HG02642 (cell line): Measurements from ENCODE around the gene MAP3K7.
A peak's percentile ranks its signal among the peaks of the same experiment; 100 is the strongest.

Source experiments
- ATAC-seq: cut with Tn5 transposase; IDR thresholded peaks from one replicate; pipeline ENCODE4 v1.9.1; 2021; ENCODE audit warnings: mild to moderate bottlenecking; ENCODE audit not compliant: unreplicated experiment, poor library complexity

Gene MAP3K7

DNA sequence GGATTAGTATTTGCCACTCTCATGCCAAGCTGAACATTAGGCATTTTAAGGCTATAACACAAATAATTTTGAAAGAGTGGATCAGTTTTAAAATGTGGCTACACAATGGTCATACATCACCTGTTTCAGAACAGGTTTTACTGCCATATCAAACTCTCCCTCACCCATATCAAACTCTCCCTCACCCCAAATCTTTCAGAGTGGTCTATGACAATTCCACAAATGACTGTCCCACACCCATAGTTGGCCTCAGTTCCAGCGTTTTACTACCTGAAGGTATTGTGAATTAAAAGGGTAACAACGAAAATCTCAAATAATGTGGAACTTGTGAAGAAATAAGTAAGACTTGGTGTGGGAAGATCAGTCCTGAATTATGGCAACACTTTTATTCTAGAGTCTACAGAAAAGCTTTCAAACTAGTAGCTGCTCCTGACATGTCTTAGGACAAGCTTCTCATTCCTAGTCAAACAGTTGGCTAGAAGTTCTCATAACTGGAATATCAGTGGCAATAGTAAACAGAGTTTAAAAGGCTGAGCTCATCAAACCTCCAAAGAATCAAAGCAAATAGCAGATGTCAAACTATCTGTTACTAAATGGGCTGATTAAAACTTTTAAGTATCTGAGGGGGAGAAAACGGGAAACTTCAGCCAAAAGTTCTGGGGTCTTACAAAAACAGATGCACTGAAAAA is 52.4 kb downstream of the MAP3K7 start:
- no peak for ATAC-seq

DNA sequence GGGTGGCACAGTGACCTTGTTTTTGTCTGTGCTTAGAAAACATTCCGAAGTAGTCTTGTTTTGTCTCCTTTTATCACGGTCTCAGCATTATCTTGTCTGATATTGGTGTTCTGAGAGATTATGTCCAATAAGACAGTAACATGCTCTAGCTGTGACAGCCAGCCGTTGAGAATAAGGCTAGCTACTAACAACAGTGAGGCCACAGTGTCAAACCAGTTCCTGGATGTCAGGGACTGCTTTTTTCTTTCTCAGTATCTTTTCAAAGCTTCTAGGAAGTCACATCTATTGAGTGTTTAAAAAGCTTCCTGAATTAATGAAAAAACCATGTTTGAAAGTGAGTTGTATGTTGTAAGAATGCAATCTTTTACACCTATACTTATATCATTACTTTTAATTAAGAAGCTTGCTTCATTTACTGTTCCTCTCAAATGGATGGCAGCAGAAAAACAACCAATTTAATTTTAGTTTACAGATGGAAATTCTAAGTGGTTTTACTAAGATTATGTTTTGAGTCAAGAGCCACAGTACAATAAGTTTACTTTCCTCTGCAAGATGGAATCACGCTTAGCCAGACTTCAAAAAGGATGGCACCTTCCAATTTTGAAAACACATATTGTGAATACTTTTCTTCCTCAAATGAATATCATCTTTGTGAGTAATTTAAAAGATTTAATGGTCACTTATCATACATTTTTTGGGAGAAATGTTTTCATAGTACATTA is 53.1 kb downstream of the MAP3K7 start:
- no peak for ATAC-seq

DNA sequence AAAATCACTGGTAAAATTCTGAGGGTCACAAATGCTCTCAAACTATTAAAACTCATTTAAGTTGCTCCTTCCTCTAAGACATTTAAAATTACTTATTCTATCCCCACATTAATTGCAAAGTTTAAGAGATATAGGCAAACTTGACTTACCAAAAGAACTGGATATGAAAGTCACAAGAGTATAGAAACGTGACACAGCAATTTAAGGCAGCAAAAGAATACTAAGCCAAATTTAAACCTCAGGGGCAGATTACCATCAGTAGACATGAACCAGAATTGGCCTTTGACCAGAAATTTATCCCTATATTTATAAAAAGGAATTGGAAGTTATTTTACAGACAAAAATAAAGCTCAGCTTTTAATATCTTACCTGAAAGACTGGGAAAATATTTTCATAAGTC is 56.0 kb downstream of the MAP3K7 start:
- no peak for ATAC-seq

DNA sequence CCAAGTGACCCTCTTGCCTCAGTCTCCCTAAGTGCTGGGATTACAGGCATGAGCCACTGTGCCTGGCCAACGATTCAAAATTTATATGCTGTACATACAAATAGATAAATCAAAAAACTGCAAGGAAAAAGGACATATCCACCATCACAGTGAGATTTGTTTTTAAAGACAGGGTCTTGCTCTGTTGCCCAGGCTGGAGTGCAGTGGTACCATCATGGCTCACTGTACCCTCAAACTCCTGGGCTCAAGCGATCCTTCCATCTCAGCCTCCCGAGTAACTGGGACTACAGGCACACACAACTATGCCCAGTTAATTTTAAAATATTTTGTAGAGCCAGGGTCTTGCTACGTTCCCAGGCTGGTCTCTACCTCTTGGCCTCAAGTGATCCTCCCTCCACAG is 61.5 kb downstream of the MAP3K7 start:
- no peak for ATAC-seq

DNA sequence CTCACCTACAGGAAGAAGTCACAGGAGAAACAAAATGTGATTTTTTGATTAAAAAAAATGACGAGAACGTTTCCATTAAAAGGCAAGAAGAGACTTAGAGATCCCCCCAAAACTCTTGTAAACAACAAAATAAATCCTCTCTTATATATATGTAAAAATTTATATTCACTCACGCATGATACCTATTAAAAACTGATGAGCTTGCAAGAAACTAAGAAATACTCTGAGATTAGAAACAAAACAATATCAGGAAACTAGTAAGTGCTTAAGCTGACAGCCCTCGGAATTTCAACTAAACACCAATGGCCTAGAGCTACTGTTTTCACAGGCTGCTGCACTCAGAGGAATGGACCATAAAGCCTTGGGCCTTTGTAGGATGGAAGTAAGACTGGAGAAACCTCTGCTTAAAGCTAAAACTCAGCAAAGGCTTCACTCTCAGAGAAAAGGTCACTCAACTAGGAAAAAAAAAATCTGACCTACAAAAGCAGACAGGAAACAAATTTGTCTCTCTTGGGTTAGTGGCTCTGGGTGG is 63.0 kb downstream of the MAP3K7 start:
- ATAC-seq = no peak

DNA sequence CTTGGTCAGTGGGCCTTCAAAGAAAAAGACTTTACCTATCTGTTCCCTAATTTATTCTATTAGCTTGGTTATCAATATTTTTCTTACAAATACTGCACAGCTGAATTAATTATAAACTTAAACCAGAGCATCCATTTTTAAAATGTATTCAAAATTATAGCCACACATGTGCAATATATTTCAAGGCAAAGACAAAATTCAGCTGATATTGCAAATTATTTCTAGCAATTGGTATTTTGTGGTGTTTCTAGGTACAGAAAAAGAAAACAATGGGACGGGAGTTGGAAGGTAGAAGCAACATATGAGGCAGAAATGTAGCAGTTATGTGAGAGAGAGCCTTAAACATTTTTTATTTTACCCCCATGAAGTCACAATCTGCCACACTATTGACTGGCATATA is 64.9 kb downstream of the MAP3K7 start:
- ATAC-seq = no peak

DNA sequence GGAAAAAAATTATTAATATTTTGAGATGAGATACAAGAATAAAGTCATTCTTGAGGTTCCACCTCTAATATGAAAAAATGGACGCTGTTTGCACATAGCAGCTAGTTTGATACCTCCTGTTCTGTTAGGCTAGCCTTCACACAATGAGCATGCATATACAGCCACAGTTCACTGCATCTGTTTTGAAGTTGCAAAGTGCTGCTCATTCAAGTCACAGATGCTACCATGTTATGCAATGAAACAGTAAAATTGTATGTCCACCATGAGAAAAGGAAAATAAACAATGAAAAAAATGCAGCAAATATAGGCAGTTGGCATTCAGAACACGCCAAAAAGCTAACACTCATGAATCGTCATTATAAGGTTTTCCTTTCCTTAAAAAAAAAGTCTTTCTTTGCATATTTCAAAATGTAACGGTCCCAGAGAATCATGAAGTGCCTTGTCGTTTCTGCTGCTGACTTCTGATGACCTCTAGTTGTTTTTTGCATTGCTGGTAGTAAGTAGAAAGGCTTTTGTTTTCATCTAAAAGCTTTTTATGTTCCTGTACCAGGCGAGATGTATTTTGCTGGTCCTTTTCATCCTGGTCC is 70.7 kb downstream of the MAP3K7 start:
- ATAC-seq = no peak

DNA sequence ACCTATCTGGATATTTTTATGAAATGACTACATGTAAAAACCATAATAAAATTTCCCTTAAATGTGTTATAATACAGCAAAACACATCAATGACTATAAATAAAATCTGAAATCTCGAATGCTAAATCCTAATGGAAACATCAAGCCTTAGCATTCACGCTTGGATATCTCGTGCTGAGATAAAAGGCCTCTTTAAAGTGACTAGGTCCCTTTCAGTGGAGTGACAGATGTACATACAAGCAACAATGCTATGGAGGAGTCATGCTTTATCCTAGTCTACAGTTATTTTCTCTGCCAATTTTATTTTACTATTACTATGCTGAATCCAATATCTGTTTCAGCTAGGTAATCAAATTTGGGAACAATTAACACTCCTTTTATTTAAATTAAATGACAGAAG is 72.4 kb downstream of the MAP3K7 start:
- no peak for ATAC-seq

DNA sequence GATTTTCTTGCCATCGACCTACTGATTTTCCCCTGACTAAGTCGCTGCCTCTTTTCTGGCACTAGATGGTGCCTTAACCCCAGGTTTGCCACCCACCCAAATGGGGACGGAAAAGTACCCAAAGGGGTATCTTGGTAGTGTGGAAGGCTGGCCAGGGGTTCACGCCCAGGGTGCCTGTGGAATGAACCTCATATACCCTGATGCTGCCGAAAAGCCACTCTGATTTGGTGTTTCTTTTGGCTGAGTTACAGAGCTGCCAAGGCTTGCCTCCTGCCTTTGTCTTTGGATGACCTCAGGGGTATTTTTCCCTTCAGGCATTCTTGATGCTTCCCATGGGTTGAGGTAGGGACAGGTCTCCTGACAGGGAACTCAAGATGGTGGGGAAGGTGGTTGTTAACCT is 78.1 kb downstream of the MAP3K7 start:
- no peak for ATAC-seq

DNA sequence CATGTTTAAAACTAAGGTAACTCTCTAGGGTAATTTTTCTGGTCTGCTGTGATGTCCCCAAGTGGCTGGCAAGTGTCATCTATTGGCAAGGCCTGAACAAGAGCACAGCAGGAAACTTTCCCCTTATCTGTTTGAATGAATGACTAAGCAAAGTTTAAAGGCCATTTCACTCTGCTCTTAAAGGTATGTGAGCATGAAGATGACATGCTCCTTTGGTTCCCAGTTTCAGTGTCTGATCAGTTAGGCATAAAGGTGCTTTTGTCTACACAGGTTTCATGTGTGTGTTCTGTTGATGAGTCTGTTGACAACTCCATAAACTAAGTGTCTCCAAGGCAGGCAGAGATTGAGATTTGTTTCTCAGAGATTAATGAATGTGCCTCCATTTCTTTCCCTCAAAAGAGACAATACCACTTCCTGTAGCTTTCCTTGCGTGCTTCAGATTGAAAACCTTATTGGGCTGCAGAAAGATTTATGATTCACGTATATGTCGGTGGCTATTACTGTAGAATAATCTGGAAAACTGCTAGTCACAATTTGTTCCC is 83.9 kb downstream of the MAP3K7 start:
- peak; percentile 69 for ATAC-seq

DNA sequence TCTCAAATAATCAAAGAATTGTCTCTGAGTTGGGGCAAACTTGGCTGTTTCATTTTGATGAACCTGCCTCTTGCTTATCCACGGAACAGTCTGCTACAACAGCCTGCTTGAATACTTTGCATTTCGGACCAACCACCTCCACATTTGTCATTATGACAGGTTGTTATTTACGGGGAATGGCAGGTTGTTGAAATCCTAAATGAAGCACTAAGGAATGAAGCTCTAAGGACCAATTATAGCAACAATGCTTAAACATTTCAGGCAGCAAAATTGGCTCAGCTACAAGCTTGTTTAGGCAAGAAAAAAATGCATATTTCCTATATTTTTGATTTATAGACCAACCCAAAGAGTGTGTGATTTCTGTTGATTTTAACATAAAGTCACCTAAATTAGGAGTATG is 84.5 kb downstream of the MAP3K7 start:
- no peak for ATAC-seq

DNA sequence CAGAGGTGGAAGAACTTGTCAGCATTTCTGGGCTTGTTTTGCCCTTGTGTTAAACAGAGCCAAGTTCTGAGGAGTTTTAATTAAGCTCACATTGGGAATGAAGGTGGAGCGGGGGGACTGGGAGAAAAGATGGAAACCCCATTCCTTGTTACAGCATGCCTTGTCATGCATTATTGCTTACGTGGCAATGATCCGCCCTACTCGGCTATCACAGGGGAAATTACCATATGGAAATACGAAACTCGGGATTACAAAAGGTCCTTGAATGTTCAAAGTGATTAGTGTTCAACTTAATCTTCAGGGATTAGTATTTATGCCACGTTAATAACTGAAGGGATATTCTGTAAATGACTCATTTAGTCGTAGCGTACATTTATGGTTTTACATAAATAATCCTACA is 86.4 kb downstream of the MAP3K7 start:
- no peak for ATAC-seq

DNA sequence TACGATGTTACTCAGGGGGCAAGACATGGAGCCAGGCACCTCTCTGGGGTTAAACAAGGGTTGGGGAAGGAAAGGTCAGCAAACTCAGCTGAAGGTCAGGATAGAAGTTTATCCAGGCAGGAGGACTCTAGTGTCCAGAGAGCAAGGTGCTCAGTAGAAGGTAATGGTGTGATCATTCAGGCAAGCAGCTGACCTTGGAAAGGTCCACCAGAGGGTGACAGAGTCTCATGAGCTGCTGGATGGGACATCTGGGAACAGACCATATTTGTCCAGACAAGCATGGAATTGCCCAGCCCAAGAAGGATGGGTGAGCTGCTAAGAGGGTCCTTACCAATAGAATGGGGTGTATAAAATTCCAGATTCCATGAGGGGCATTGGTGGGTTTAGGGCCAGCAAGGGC is 89.5 kb downstream of the MAP3K7 start:
- ATAC-seq = no peak

DNA sequence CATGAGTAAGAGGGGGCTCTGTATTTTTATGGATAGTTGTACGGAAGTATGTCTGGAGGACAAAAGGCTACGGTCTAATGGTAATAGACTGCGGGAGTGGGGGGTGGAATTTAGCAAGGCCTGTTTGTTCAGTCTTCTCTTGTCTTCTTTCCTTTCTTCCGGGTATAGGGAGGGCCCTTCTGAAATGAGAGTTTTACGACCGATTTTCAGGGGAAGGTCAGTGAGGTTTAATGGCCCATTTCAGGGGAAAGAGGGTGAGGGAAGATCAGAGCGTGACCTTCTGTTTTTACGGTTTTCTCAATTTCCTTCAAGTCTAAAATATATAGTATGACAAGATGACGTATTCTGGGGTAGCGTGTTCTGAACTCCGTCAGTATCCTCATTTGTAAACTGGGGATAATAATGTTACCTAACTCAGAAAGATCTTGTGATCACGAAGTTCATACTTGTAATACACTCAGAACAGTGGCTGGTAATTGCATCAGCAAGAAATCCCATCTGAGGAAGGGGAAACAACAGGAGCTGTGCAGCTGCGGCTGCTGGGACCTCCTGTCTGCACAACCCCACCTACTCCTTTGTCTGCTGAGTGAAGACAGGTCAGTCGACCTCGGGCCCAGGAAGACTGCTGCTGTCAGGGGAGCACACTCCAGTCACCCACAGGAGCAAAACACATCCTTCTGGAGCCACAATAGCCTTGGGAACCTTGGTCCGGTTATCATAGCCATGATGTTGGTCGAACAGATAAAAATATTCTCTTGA is 90.4 kb downstream of the MAP3K7 start:
- no peak for ATAC-seq

DNA sequence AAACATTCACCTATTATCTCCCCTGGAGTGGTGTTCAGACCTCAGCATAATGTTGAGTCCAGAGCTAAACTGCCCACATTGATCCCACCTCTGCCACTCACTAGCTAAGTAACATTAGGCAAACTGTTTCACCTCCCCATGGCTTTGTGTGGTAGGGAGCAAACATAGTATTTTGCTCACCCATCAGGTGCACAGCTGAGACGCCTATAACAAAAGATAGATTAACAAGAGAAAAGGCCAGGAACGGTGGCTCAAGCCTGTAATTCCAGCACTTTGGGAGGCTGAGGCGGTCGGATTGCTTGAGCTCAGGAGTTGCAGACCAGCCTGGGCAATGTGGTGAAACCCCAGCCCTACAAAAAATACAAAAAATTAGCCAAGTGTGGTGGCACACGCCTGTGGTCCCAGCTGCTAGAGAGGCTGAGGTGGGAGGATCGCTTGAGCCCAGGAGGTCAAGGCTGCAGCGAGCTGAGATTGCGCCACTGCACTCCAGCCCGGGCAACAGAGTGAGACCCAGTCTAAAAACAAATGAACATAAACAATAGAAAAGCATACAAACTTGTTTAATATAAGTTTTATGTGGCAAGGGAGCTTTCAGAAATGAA is 91.6 kb downstream of the MAP3K7 start:
- no peak for ATAC-seq

DNA sequence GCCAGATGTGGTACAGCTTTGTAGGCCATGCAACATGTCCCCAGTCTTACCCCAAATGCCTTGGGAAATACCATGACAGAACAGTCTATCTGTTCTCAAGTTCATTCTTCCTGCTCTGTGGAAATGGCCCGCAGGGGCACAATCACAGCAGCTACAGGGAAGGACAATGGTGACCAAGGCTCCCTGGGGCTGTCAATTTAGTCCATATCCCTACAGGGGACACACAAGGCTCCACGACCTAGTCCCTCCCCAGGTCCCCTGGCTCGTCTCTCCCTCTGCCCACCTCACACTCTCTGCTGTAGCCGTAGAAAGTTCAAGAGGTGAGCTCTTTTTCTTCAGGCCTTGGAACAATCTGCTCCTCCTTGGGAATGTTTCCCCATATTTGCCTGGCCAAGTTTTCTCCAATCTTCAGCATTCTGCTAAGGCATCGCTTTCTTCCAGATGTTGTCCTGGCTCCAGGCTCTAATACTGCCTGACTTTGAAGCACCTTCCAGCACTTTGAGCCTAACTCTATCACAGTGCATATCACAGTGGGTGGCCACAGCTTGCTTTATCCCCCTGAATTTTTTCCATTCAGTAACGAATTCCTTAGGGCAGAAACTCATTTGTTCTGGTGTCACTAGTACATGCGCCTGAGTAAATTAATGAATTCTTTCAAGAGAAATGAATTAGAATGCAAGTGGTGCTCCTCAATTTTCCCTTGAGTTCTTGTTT is 92.6 kb downstream of the MAP3K7 start:
- ATAC-seq = no peak

DNA sequence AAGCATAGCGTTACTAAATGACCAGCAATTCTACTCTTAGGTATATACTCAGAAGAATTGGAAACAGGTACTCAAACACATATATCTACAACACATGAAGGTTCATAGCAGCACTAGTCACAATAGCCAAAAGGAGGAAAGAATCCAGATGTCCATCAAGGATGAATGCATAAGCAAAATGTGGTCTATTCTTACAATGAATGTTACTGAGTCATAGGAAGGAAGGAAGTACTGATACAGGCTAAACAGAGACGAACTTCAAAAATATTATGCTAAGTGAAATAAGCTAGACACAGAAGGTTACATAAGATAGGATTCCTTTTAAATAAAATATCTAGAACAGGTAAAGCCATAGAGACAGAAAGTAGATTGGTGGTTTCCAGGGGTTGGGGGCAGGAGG is 93.5 kb downstream of the MAP3K7 start:
- ATAC-seq = no peak

DNA sequence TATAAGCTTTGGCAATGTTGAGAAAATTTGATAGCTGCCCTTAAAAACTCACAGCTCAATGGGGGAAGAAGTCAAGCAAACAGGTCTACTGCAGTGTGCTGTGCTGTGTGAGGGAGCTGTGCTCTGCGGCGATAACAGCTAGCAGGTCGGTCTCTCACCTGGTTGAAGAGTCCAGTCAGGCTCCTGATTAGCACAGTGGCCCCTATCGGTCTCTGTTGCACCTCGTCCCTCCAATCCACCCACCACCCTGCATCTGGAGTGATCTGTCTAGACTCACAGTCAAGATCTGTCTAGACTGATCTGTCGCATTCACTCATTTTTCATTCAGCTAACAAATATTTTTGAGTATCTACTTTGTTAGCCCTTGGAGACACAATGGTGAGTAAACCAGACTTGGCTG is 94.1 kb downstream of the MAP3K7 start:
- no peak for ATAC-seq

DNA sequence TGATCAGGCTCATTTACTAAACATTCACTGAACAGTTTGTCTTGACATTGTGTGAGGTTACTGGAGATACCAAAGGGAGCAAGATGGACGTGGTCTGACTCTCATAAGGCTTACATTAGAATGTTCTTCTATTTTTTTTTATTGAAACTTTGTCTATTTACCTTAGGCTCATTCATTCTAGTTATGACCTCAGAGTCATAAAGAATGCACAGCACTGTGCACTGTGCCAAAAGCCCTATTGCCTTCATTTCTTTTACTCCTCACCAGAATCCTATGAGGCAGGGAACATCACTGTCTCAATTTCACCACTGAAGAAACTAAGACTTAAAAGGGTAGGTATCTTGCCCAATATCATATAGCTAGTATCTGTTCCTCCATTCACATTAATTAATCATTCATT is 94.5 kb downstream of the MAP3K7 start:
- ATAC-seq = no peak
